ENCODE data around the gene SPATA33.

SPATA33 gene

GRCh38 chr16:89712274-89712781, 54.7 kb downstream of the SPATA33 start:
- Mint-ChIP-seq H3K4me3 (peak overlapping the region; percentile 51 to 72 (median 69)), H3K36me3 (ENCODE audit: low read depth) (peaks cover 5% of the 10 kb centered on the region), H3K27ac (no peak overlapping the region), H3K9me3 (no peaks in the 10 kb centered on the region), H3K4me1 (peaks cover 4% of the 10 kb centered on the region), H3K27me3 (ENCODE audit: low read depth) (no peaks in the 10 kb centered on the region)
- no peak for TF ChIP-seq CTCF (IDR thresholded peaks at IDR 0.05; ENCODE audit: unreplicated experiment in 3 of 3)

- Mint-ChIP-seq H3K36me3 (ENCODE audit: low read depth) (peaks cover 5% of the 10 kb centered on the region), H3K27me3 (ENCODE audit: low read depth) (no peaks in the 10 kb centered on the region), H3K4me3 (no peak overlapping the region), H3K9me3 (no peaks in the 10 kb centered on the region), H3K4me1 (peaks cover 11% of the 10 kb centered on the region), H3K27ac (no peak overlapping the region)
- TF ChIP-seq CTCF (IDR thresholded peaks at IDR 0.05; ENCODE audit: unreplicated experiment in 3 of 3): no peak
Observed at GRCh38 chr16:89716493-89716892, 58.9 kb downstream of the SPATA33 start.

GRCh38 chr16:89716916-89717687, 59.5 kb downstream of the SPATA33 start:
- peaks cover 5% of the 10 kb centered on the region for H3K36me3 Mint-ChIP-seq (ENCODE audit: low read depth)
- no peaks in the 10 kb centered on the region for H3K27me3 Mint-ChIP-seq (ENCODE audit: low read depth)
- peaks cover 11% of the 10 kb centered on the region for H3K4me1 Mint-ChIP-seq
- H3K9me3 Mint-ChIP-seq: no peaks in the 10 kb centered on the region
- TF ChIP-seq CTCF (IDR thresholded peaks at IDR 0.05; ENCODE audit: unreplicated experiment in 3 of 3): no peak
- H3K4me3 Mint-ChIP-seq: peak overlapping the region; percentile 10 to 46 (median 43)
- no peak overlapping the region for H3K27ac Mint-ChIP-seq

GRCh38 chr16:89717688-89718505, 60.3 kb downstream of the SPATA33 start:
- peak overlapping the region; percentile 38 to 91 (median 46) for H3K4me3 Mint-ChIP-seq
- H3K4me1 Mint-ChIP-seq: peaks cover 14% of the 10 kb centered on the region
- no peak for TF ChIP-seq CTCF (IDR thresholded peaks at IDR 0.05; ENCODE audit: unreplicated experiment in 3 of 3)
- H3K9me3 Mint-ChIP-seq: no peaks in the 10 kb centered on the region
- H3K27me3 Mint-ChIP-seq (ENCODE audit: low read depth): no peaks in the 10 kb centered on the region
- peaks cover 8% of the 10 kb centered on the region for H3K36me3 Mint-ChIP-seq (ENCODE audit: low read depth)
- H3K27ac Mint-ChIP-seq: peak overlapping the region in 1 of 3 experiments; percentile 65

Measured in nephron (organoid).